ENCODE measurements around the gene AKAP11.
A peak's percentile ranks its signal among the peaks of the same experiment; 100 is the strongest.

GRCh38 chr13:42272115-42272803 is at the start of gene AKAP11:
- TF ChIP-seq EZH2 (IDR thresholded peaks at IDR 0.05; ENCODE audit: low read depth, low read length, severe bottlenecking) (no peak), POU5F1 (IDR thresholded peaks at IDR 0.05; ENCODE audit: low read depth, low read length) (no peak), EP300 (IDR thresholded peaks at IDR 0.05; ENCODE audit: borderline replicate concordance in 1 of 2, low read depth in 2 of 2, low read length in 2 of 2) (no peak), GTF2F1 (IDR thresholded peaks at IDR 0.05; ENCODE audit: borderline replicate concordance, low read depth, low read length) (no peak), JUN (IDR thresholded peaks at IDR 0.05; ENCODE audit: low read depth, low read length) (no peak), CTCF (IDR thresholded peaks at IDR 0.05; ENCODE audit: control extremely low read depth in 1 of 3, insufficient read depth in 1 of 3, low read depth in 1 of 3, low read length in 3 of 3) (no peak), RAD21 (IDR thresholded peaks at IDR 0.05 in 1 of 2, conservative IDR thresholded peaks at IDR 0.05 in 1 of 2; ENCODE audit: low read depth in 2 of 2, low read length in 2 of 2) (0 out of 4 replicates have a peak, but pooled peaks of 1 of the 2 experiments have one; percentile 6)
